ENCODE results near the gene RHCE.
"Not testable (repeated sequence)": the region's sequence is repeated elsewhere in the genome, so short reads cannot be mapped to it uniquely, and the experiment has no call there.

RHCE gene

GRCh38 chr1:25445993-25446538, 25.4 kb upstream of the RHCE start:
- DNase-seq (ENCODE audit: low spot score): no peak
- TF ChIP-seq CTCF (IDR thresholded peaks at IDR 0.05; ENCODE audit: extremely low read depth, insufficient read depth, missing control alignments): no peak
- in situ Hi-C loops (cut with MboI; ENCODE audit: low pct_unique_long_range_greater_than_20kb, low sequenced_read_pairs, unreplicated experiment): no loop called here

GRCh38 chr1:25444604-25445003, 24.0 kb upstream of the RHCE start:
- DNase-seq (ENCODE audit: low spot score); in situ Hi-C loops (cut with MboI; ENCODE audit: low pct_unique_long_range_greater_than_20kb, low sequenced_read_pairs, unreplicated experiment): not testable (repeated sequence)

DNA sequence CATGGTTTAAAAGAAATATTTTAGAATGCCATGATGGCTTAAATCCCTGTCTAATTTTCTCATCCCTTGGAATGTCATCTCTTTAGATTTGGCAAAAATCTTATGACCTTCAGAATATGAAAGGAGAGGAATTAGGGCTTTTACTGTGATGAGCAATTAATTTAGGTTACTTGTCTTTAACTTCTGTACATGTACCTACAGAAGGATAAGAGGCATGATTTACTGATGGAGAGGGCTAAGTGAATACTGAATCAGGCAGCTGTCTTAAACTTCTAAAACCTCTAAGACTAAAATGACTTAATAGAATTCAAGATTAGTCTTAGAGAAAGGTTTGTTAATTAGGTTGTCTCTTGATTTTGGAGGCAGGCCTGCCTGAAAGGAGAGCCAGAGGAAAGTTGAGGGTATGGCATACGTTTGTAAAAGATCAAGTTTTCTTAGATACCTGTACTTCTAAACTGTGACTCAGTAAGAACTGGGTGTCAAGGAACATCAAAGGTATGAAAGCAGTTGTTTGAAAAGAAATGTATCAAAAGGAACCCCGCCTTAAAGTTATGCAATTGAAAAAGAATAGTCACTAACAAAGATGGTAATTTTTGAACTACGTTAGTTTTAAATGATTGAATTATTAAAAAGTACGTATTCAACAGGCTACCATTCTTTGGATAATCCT, 22.5 kb upstream of the RHCE start:
- no peak for TF ChIP-seq CTCF (IDR thresholded peaks at IDR 0.05; ENCODE audit: extremely low read depth, insufficient read depth, missing control alignments)
- in situ Hi-C loops (cut with MboI; ENCODE audit: low pct_unique_long_range_greater_than_20kb, low sequenced_read_pairs, unreplicated experiment): no loop called here
- no peak for DNase-seq (ENCODE audit: low spot score)

GRCh38 chr1:25442178-25442577, 21.6 kb upstream of the RHCE start:
- TF ChIP-seq CTCF (IDR thresholded peaks at IDR 0.05; ENCODE audit: extremely low read depth, insufficient read depth, missing control alignments): no peak
- in situ Hi-C loops (cut with MboI; ENCODE audit: low pct_unique_long_range_greater_than_20kb, low sequenced_read_pairs, unreplicated experiment): no loop called here
- no peak for DNase-seq (ENCODE audit: low spot score)

GRCh38 chr1:25439287-25439686, 18.7 kb upstream of the RHCE start:
- TF ChIP-seq CTCF (IDR thresholded peaks at IDR 0.05; ENCODE audit: extremely low read depth, insufficient read depth, missing control alignments): no peak
- in situ Hi-C loops (cut with MboI; ENCODE audit: low pct_unique_long_range_greater_than_20kb, low sequenced_read_pairs, unreplicated experiment): no loop called here
- no peak for DNase-seq (ENCODE audit: low spot score)

GRCh38 chr1:25437672-25438071, 17.0 kb upstream of the RHCE start:
- in situ Hi-C loops (cut with MboI; ENCODE audit: low pct_unique_long_range_greater_than_20kb, low sequenced_read_pairs, unreplicated experiment): no loop called here
- DNase-seq (ENCODE audit: low spot score): no peak
- TF ChIP-seq CTCF (IDR thresholded peaks at IDR 0.05; ENCODE audit: extremely low read depth, insufficient read depth, missing control alignments): no peak

DNA sequence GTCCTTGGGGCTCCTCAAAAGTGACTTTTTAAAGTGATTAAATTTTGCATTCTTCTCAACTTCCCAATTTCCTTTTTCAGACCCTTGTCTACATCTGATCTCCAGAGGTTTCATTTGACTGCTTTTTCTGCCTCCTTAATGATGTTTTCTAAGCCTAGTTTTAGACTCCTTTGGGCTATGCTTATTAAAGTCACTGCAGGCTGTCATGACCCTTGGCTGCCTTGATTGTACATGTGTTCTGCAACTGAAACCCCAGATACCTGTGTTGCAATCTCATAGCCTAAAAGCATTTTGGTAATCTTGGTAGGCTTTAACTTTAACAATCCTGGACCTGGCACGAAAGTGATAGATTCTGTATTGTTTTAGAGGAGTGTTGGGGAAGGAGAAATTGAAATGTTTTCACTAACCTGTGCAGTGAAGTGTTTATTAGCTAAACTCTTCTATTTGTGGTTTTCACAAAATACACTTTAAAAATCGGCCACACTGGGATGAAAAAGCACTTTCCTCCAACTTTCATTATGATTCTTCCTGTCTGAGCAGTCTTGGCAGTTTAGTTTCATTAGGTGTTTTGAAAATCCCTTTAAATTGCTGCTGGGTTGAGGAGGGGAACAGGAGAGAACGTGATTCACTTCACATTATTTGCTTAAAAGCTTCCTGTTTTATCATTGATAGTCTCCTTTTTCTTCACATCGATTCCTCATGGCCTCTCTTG, 14.9 kb upstream of the RHCE start:
- in situ Hi-C loops (cut with MboI; ENCODE audit: low pct_unique_long_range_greater_than_20kb, low sequenced_read_pairs, unreplicated experiment): no loop called here
- peak; percentile 22 for DNase-seq (ENCODE audit: low spot score)
- TF ChIP-seq CTCF (IDR thresholded peaks at IDR 0.05; ENCODE audit: extremely low read depth, insufficient read depth, missing control alignments): no peak

All from GM13977 (cell line).